Lung (tissue), 12 donors: ENCODE data around the gene BMPER. TPM values are rescaled to one million over a fixed set of nuclear protein-coding genes. Genes with fewer than 3 reads are reported as not detected.

Experiments
- ATAC-seq: fragments of 200-7000 bp; cut with Tn5 transposase; one replicate; pipeline ENCODE4 v1.9.1; 2020; ENCODE audit warnings: moderate number of reproducible peaks; ENCODE audit not compliant: insufficient read depth, low FRiP score
- DNase-seq, 3 donors: peaks; one replicate each; pipeline ENCODE4 v3.0.0-alpha.2; 2013 to 2017
- H3K27ac ChIP-seq, 2 donors: one replicate each; pipeline ENCODE4 v1.5.1; 2013; ENCODE audit warnings: mild to moderate bottlenecking in 2 of 2, moderate library complexity in 2 of 2, control low read depth in 1 of 2, inconsistent platforms in 1 of 2, low read depth in 1 of 2, low read length in 1 of 2
- H3K27me3 ChIP-seq, 3 donors: one replicate each; pipeline ENCODE4 v1.5.1; 2013; ENCODE audit warnings: low read length in 2 of 3; ENCODE audit not compliant: control insufficient read depth in 3 of 3, insufficient read depth in 3 of 3
- H3K36me3 ChIP-seq, 4 donors: one replicate each; pipeline ENCODE4 v1.5.1; 2013; ENCODE audit warnings: low read length in 4 of 4, mild to moderate bottlenecking in 1 of 4, moderate library complexity in 1 of 4; ENCODE audit not compliant: control insufficient read depth in 4 of 4, insufficient read depth in 4 of 4
- H3K4me1 ChIP-seq, 5 donors: one replicate each; pipeline ENCODE4 v1.5.1; 2013; ENCODE audit warnings: low read length in 5 of 5, mild to moderate bottlenecking in 2 of 5, moderate library complexity in 1 of 5; ENCODE audit not compliant: control insufficient read depth in 5 of 5, insufficient read depth in 5 of 5
- H3K4me3 ChIP-seq: one replicate; pipeline ENCODE4 v1.5.1; 2013; ENCODE audit warnings: mild to moderate bottlenecking, control low read depth, moderate library complexity
- H3K9ac ChIP-seq, 2 donors: one replicate each; pipeline ENCODE4 v1.5.1; 2013; ENCODE audit warnings: low read length in 2 of 2, control low read depth in 1 of 2; ENCODE audit not compliant: insufficient read depth in 1 of 2
- H3K9me3 ChIP-seq, 4 donors: one replicate each; pipeline ENCODE4 v1.5.1; 2013; ENCODE audit warnings: low read length in 3 of 4, mild to moderate bottlenecking in 1 of 4, moderate library complexity in 1 of 4; ENCODE audit not compliant: control insufficient read depth in 4 of 4, insufficient read depth in 3 of 4
- CTCF ChIP-seq: IDR thresholded peaks from 2 replicates; pipeline ENCODE4 v1.5.1; 2012; ENCODE audit warnings: mild to moderate bottlenecking; ENCODE audit errors: control extremely low read depth, extremely low read depth
- WGBS, 2 donors: extraction: QIAGEN DNeasy Blood & Tissue Kit; methylation state at CpG; one replicate each; pipeline ENCODE4 v1.1.7; 2013; 5-methylcytosine and 5-hydroxymethylcytosine counted together
- polyA plus RNA-seq, 2 donors: library from polyadenylated mRNA; stranded (reverse); fragments of 200-250 nt; gene quantifications; one replicate each; pipeline ENCODE4 v1.2.1, GENCODE V29; 2013
- total RNA-seq, 2 donors: library from RNA; depleted of rRNA in 1 of 2; stranded (reverse); fragments of >200 nt in 1 of 2; gene quantifications; one replicate each; pipeline ENCODE4 v1.2.1, GENCODE V29; 2014 to 2021
- donor health status: control.
- donor health status: control.
- donor health status: Bipolar disorder and iron deficiency.
- donor health status: healthy.
- donor health status: DM: yes; HTN: yes; CAD: no.

Gene BMPER
- total and polyA plus RNA-seq, 4 donors: 3.7 to 51.0 (median 9.0) TPM

GRCh38 chr7:33882040-33882837 is 23.1 kb upstream of the BMPER start:
- no peak overlapping the region for H3K9ac ChIP-seq
- 62 to 80% methylated on average over 7 of the region's 7 CpGs for WGBS, 2 donors
- no peaks in the 10 kb centered on the region for H3K27me3 ChIP-seq
- peaks cover 0 to 14% (median 2%) of the 10 kb centered on the region in 5 donors for H3K4me1 ChIP-seq
- no peak overlapping the region for H3K27ac ChIP-seq
- ATAC-seq (no peak), DNase-seq (peak in 2 of 3 donors; percentile 32 to 60)
- peaks cover 0 to 3% (median 0%) of the 10 kb centered on the region in 4 donors for H3K9me3 ChIP-seq
- H3K36me3 ChIP-seq: no peaks in the 10 kb centered on the region
- TF ChIP-seq CTCF: no peak
- H3K4me3 ChIP-seq: no peak overlapping the region

- 21 to 29% methylated on average over 3 of the region's 3 CpGs for WGBS, 2 donors
- Histone ChIP-seq H3K36me3 (no peaks in the 10 kb centered on the region), H3K9me3 (peaks cover 0 to 3% (median 0%) of the 10 kb centered on the region in 4 donors), H3K27ac (no peak overlapping the region), H3K9ac (no peak overlapping the region), H3K27me3 (no peaks in the 10 kb centered on the region), H3K4me3 (no peak overlapping the region), H3K4me1 (peaks cover 0 to 13% (median 2%) of the 10 kb centered on the region in 5 donors)
- no peak for DNase-seq
- no peak for ATAC-seq
- no peak for TF ChIP-seq CTCF
Measured at GRCh38 chr7:33882950-33883670, 22.2 kb upstream of the BMPER start.

GRCh38 chr7:33883671-33883965 is 21.7 kb upstream of the BMPER start:
- peaks cover 0 to 13% (median 2%) of the 10 kb centered on the region in 5 donors for H3K4me1 ChIP-seq
- WGBS, 2 donors: 23 to 39% methylated on average over 1 of the region's 1 CpG
- no peak overlapping the region for H3K4me3 ChIP-seq
- TF ChIP-seq CTCF: no peak
- H3K27me3 ChIP-seq: no peaks in the 10 kb centered on the region
- ATAC-seq (no peak), DNase-seq (no peak)
- no peak overlapping the region for H3K27ac ChIP-seq
- H3K36me3 ChIP-seq: no peaks in the 10 kb centered on the region
- H3K9me3 ChIP-seq: peaks cover 0 to 3% (median 0%) of the 10 kb centered on the region in 4 donors
- H3K9ac ChIP-seq: no peak overlapping the region
